Pancreas (tissue), 10 donors: Measurements from ENCODE around the gene EME2. TPM values are rescaled to one million over a fixed set of nuclear protein-coding genes. Genes with fewer than 3 reads are reported as not detected.

ENCODE experiments used
- ATAC-seq, 4 donors: fragments of 200-7000 bp; cut with Tn5 transposase; one replicate each; pipeline versions ENCODE4 v1.8.0 to v1.9.1; 2020; ENCODE audit warnings: mild to moderate bottlenecking in 4 of 4, moderate library complexity in 4 of 4
- DNase-seq, 6 donors: peaks; one replicate each; pipeline ENCODE4 v3.0.0-alpha.2; 2020
- FAIRE-seq: peaks from 2 replicates; lab custom pipeline; 2012; peaks lifted over from hg19 to GRCh38; lab: Jason Lieb, UNC
- H3K27ac ChIP-seq, 4 donors: fragments of 200-600 bp; sonication (generic); 1 replicate in 3 of 4; 2 replicates in 1 of 4; pipeline versions ENCODE4 v1.5.0 to v1.8.0; 2020
- H3K27me3 ChIP-seq, 4 donors: fragments of 200-600 bp; one replicate each; pipeline ENCODE4 v1.8.0; 2021
- H3K36me3 ChIP-seq, 3 donors: fragments of 200-600 bp; sonication (generic) in 1 of 3; one replicate each; pipeline versions ENCODE4 v1.5.0 to v1.8.0; 2020 to 2021
- H3K4me1 ChIP-seq, 3 donors: fragments of 200-600 bp; one replicate each; pipeline ENCODE4 v1.8.0; 2021
- H3K4me3 ChIP-seq, 4 donors: fragments of 200-600 bp; sonication (generic) in 2 of 4; one replicate each; pipeline versions ENCODE4 v1.5.0 to v1.8.0; 2020 to 2021
- H3K9me3 ChIP-seq, 4 donors: fragments of 200-600 bp; one replicate each; pipeline ENCODE4 v1.8.0; 2021
- CTCF ChIP-seq, 4 donors: fragments of 200-600 bp; sonication (generic) in 3 of 4; IDR thresholded peaks; one replicate each; pipeline versions ENCODE4 v1.5.0 to v1.8.0; 2021; ENCODE audit warnings: antibody characterized with exemption in 4 of 4
- WGBS, 2 donors: extraction: QIAGEN DNeasy Blood & Tissue Kit; methylation state at CpG; one replicate each; pipeline ENCODE4 v1.1.7; 2013; 5-methylcytosine and 5-hydroxymethylcytosine counted together
- intact Hi-C, 3 donors: fragments of 100-400 bp; cut with DNase I; formaldehyde crosslinking; loops; one replicate each; pipeline versions ENCODE4 v1.11.1 to v1.14.2; 2022
- polyA plus RNA-seq, 2 donors: library from polyadenylated mRNA; stranded (reverse); fragments of 200-250 nt; gene quantifications; one replicate each; pipeline ENCODE4 v1.2.3, GENCODE V29; 2013
- total RNA-seq, 6 donors: library from RNA; stranded (reverse); fragmentation: NEBNext Ultra II Directional in 4 of 6; extraction: Animal tissue kit (Norgen Biotek cat#: 25700) in 4 of 6; gene quantifications; one replicate each; pipeline versions ENCODE4 v1.2.1 to v1.2.4, GENCODE V29; 2021 to 2023
- donor health status: healthy with polysubstance abuse.
- donor health status: DM: no; HTN: no; CAD: no; lungs with moderate emphysema.
- donor health status: DM: no; HTN: no; CAD: no.
- donor health status: control.
- donor health status: control.
- donor health status: Bipolar disorder and iron deficiency.
- donor health status: DM: yes; HTN: yes; CAD: no.
- donor health status: DM: no; HTN: no; CAD: no.
- donor health status: DM: no; HTN: no; CAD: no.
- donor health status: DM: yes; HTN: yes; CAD: no.

Gene EME2
- total and polyA plus RNA-seq, 8 donors, result 4.7 to 37.9 (median 8.1) TPM

GRCh38 chr16:1779741-1780676, 7.4 kb downstream of the EME2 start:
- Histone ChIP-seq H3K4me1 (peaks cover 11 to 17% (median 16%) of the 10 kb centered on the region in 3 donors), H3K4me3 (no peak overlapping the region), H3K9me3 (no peaks in the 10 kb centered on the region), H3K27me3 (no peaks in the 10 kb centered on the region), H3K36me3 (peaks cover 0 to 25% (median 10%) of the 10 kb centered on the region in 3 donors), H3K27ac (no peak overlapping the region)
- FAIRE-seq (no peak), ATAC-seq (no peak), DNase-seq (peak in 3 of 6 donors; percentile 8 to 85 (median 53))
- no peak for TF ChIP-seq CTCF (IDR thresholded peaks at IDR 0.05)
- WGBS, 2 donors, result 78% methylated on average over 26 to 27 of the region's 27 CpGs
- intact Hi-C loops, result no loop called here

GRCh38 chr16:1780677-1781072, 8.1 kb downstream of the EME2 start:
- peaks cover 11 to 17% (median 16%) of the 10 kb centered on the region in 3 donors for H3K4me1 ChIP-seq
- peaks cover 0 to 25% (median 10%) of the 10 kb centered on the region in 3 donors for H3K36me3 ChIP-seq
- WGBS, 2 donors, result 58 to 68% methylated on average over 6 of the region's 6 CpGs
- H3K9me3 ChIP-seq, result no peaks in the 10 kb centered on the region
- no peak overlapping the region for H3K4me3 ChIP-seq
- TF ChIP-seq CTCF (IDR thresholded peaks at IDR 0.05), result no peak
- DNase-seq (peak in 1 of 6 donors; percentile 15), FAIRE-seq (no peak), ATAC-seq (no peak)
- H3K27me3 ChIP-seq, result no peaks in the 10 kb centered on the region
- H3K27ac ChIP-seq, result no peak overlapping the region
- intact Hi-C loops, result no loop called here

GRCh38 chr16:1781254-1781653, 8.6 kb downstream of the EME2 start:
- intact Hi-C loops, result no loop called here
- FAIRE-seq, result no peak
- WGBS, 2 donors, result 38 to 48% methylated on average over 20 of the region's 20 CpGs
- Histone ChIP-seq H3K9me3 (no peaks in the 10 kb centered on the region), H3K4me3 (peak overlapping the region; percentile 64 to 97 (median 93)), H3K36me3 (peaks cover 0 to 20% (median 10%) of the 10 kb centered on the region in 3 donors), H3K27me3 (no peaks in the 10 kb centered on the region), H3K4me1 (peaks cover 11 to 17% (median 16%) of the 10 kb centered on the region in 3 donors), H3K27ac (peak overlapping the region; percentile 85 to 96 (median 88))
- DNase-seq, result peak in 4 of 6 donors; percentile 14 to 81 (median 40)
- no peak for ATAC-seq
- TF ChIP-seq CTCF (IDR thresholded peaks at IDR 0.05), result no peak

GRCh38 chr16:1781758-1782407, 9.3 kb downstream of the EME2 start:
- ATAC-seq, result peak in 2 of 4 donors; percentile 2 to 3
- intact Hi-C loops, result no loop called here
- peaks cover 0 to 14% (median 10%) of the 10 kb centered on the region in 3 donors for H3K36me3 ChIP-seq
- H3K27ac ChIP-seq, result peak overlapping the region; percentile 85 to 96 (median 88)
- WGBS, 2 donors, result 0 to 1% methylated on average over 47 to 70 of the region's 70 CpGs
- H3K4me1 ChIP-seq, result peaks cover 11 to 17% (median 16%) of the 10 kb centered on the region in 3 donors
- peak in 4 of 6 donors; percentile 41 to 85 (median 62) for DNase-seq
- H3K4me3 ChIP-seq, result peak overlapping the region; percentile 64 to 97 (median 93)
- H3K9me3 ChIP-seq, result no peaks in the 10 kb centered on the region
- TF ChIP-seq CTCF (IDR thresholded peaks at IDR 0.05), result no peak
- no peaks in the 10 kb centered on the region for H3K27me3 ChIP-seq
- no peak for FAIRE-seq
